IgD-negative memory B cell (primary cell): Measurements from ENCODE around the gene MEP1A. TPM values are rescaled to one million over a fixed set of nuclear protein-coding genes. Genes with fewer than 3 reads are reported as not detected.
"Not testable (repeated sequence)": the region's sequence is repeated elsewhere in the genome, so short reads cannot be mapped to it uniquely, and the experiment has no call there.

Experiments used
- H3K27ac Mint-ChIP-seq, 3 donors: one replicate each; pipeline ENCODE4 v1.8.0; 2020 to 2022; ENCODE audit warnings: mild to moderate bottlenecking in 3 of 3, mixed read lengths in 3 of 3, moderate library complexity in 1 of 3
- H3K27me3 Mint-ChIP-seq: one replicate; pipeline ENCODE4 v1.8.0; 2021; ENCODE audit warnings: mixed read lengths
- H3K36me3 Mint-ChIP-seq: one replicate; pipeline ENCODE4 v1.8.0; 2020; ENCODE audit warnings: mild to moderate bottlenecking, mixed read lengths
- H3K4me1 Mint-ChIP-seq, 3 donors: one replicate each; pipeline ENCODE4 v1.8.0; 2020 to 2022; ENCODE audit warnings: mixed read lengths in 3 of 3, mild to moderate bottlenecking in 1 of 3
- H3K4me3 Mint-ChIP-seq, 4 donors: one replicate each; pipeline ENCODE4 v1.8.0; 2020 to 2022; ENCODE audit warnings: mild to moderate bottlenecking in 4 of 4, mixed read lengths in 4 of 4, moderate library complexity in 3 of 4
- H3K9me3 Mint-ChIP-seq, 3 donors: one replicate each; pipeline ENCODE4 v1.8.0; 2020 to 2021; ENCODE audit warnings: mixed read lengths in 3 of 3, mild to moderate bottlenecking in 1 of 3
- polyA plus RNA-seq: library from polyadenylated mRNA; unstranded; fragments of 300-500 nt; fragmentation: Illumina TruSeq; gene quantifications from one replicate; pipeline ENCODE4 v1.2.3, GENCODE V29; 2021

Gene MEP1A
- polyA plus RNA-seq, 1 donor from 2014 or later: not detected

GRCh38 chr6:46789434-46790354 is 3.5 kb upstream of the MEP1A start:
- Mint-ChIP-seq H3K4me1 (no peaks in the 10 kb centered on the region), H3K27me3 (no peaks in the 10 kb centered on the region), H3K27ac (no peak overlapping the region), H3K36me3 (no peaks in the 10 kb centered on the region), H3K9me3 (no peaks in the 10 kb centered on the region), H3K4me3 (no peak overlapping the region)

GRCh38 chr6:46790355-46790874 is 2.8 kb upstream of the MEP1A start:
- Mint-ChIP-seq H3K4me1 (no peaks in the 10 kb centered on the region), H3K36me3 (no peaks in the 10 kb centered on the region), H3K27ac (no peak overlapping the region), H3K4me3 (no peak overlapping the region), H3K27me3 (no peaks in the 10 kb centered on the region), H3K9me3 (no peaks in the 10 kb centered on the region)

GRCh38 chr6:46792635-46793034 is 554 bp upstream of the MEP1A start:
- Mint-ChIP-seq H3K27ac (no peak overlapping the region), H3K4me1 (no peaks in the 10 kb centered on the region), H3K9me3 (no peaks in the 10 kb centered on the region), H3K36me3 (no peaks in the 10 kb centered on the region), H3K27me3 (peaks cover 2% of the 10 kb centered on the region), H3K4me3 (no peak overlapping the region)

GRCh38 chr6:46794068-46794467 is 879 bp downstream of the MEP1A start:
- peaks cover 2% of the 10 kb centered on the region for H3K27me3 Mint-ChIP-seq
- no peak overlapping the region for H3K27ac Mint-ChIP-seq
- peaks cover 0 to 1% (median 0%) of the 10 kb centered on the region in 3 donors for H3K4me1 Mint-ChIP-seq
- no peak overlapping the region for H3K4me3 Mint-ChIP-seq
- no peaks in the 10 kb centered on the region for H3K9me3 Mint-ChIP-seq
- H3K36me3 Mint-ChIP-seq: no peaks in the 10 kb centered on the region

GRCh38 chr6:46795816-46796215 is 2.6 kb downstream of the MEP1A start:
- Mint-ChIP-seq H3K4me1 (peaks cover 0 to 1% (median 0%) of the 10 kb centered on the region in 3 donors), H3K27me3 (peaks cover 2% of the 10 kb centered on the region), H3K27ac (no peak overlapping the region), H3K36me3 (no peaks in the 10 kb centered on the region), H3K9me3 (no peaks in the 10 kb centered on the region), H3K4me3 (no peak overlapping the region)

- no peaks in the 10 kb centered on the region for H3K9me3 Mint-ChIP-seq
- H3K4me3 Mint-ChIP-seq: no peak overlapping the region
- no peaks in the 10 kb centered on the region for H3K36me3 Mint-ChIP-seq
- H3K27ac Mint-ChIP-seq: no peak overlapping the region
- peaks cover 0 to 1% (median 0%) of the 10 kb centered on the region in 3 donors for H3K4me1 Mint-ChIP-seq
- peaks cover 2% of the 10 kb centered on the region for H3K27me3 Mint-ChIP-seq
Observed at GRCh38 chr6:46796848-46797580, 3.8 kb downstream of the MEP1A start.

GRCh38 chr6:46799657-46800056 is 6.5 kb downstream of the MEP1A start:
- Mint-ChIP-seq H3K4me3 (no peak overlapping the region), H3K9me3 (no peaks in the 10 kb centered on the region), H3K27ac (no peak overlapping the region), H3K4me1 (peaks cover 0 to 1% (median 0%) of the 10 kb centered on the region in 3 donors), H3K27me3 (peaks cover 4% of the 10 kb centered on the region), H3K36me3 (no peaks in the 10 kb centered on the region)

- Mint-ChIP-seq H3K27me3 (peaks cover 11% of the 10 kb centered on the region), H3K4me1 (no peaks in the 10 kb centered on the region), H3K27ac (no peak overlapping the region)
Observed at GRCh38 chr6:46808806-46809205, 15.6 kb downstream of the MEP1A start.

GRCh38 chr6:46815130-46815529 is 21.9 kb downstream of the MEP1A start:
- Mint-ChIP-seq H3K4me3 (no peak overlapping the region), H3K36me3 (no peaks in the 10 kb centered on the region), H3K27me3 (peaks cover 9% of the 10 kb centered on the region), H3K9me3 (peaks cover 0 to 2% (median 0%) of the 10 kb centered on the region in 3 donors), H3K4me1 (no peaks in the 10 kb centered on the region), H3K27ac (no peak overlapping the region)

More at GRCh38 chr6:46808806-46809205, 15.6 kb downstream of the MEP1A start:
- Mint-ChIP-seq H3K9me3 (peaks cover 0 to 2% (median 0%) of the 10 kb centered on the region in 3 donors), H3K36me3 (no peaks in the 10 kb centered on the region), H3K4me3 (no peak overlapping the region)

- H3K4me1 Mint-ChIP-seq: no peaks in the 10 kb centered on the region
- peaks cover 7% of the 10 kb centered on the region for H3K27me3 Mint-ChIP-seq
- no peak overlapping the region for H3K27ac Mint-ChIP-seq
- H3K4me3 Mint-ChIP-seq: no peak overlapping the region
- H3K36me3 Mint-ChIP-seq: no peaks in the 10 kb centered on the region
- peaks cover 0 to 2% (median 0%) of the 10 kb centered on the region in 3 donors for H3K9me3 Mint-ChIP-seq
Observed at GRCh38 chr6:46816626-46817025, 23.4 kb downstream of the MEP1A start.

- no peaks in the 10 kb centered on the region for H3K4me1 Mint-ChIP-seq
- no peaks in the 10 kb centered on the region for H3K36me3 Mint-ChIP-seq
- H3K27ac Mint-ChIP-seq: no peak overlapping the region
- peaks cover 3% of the 10 kb centered on the region for H3K27me3 Mint-ChIP-seq
- no peaks in the 10 kb centered on the region for H3K9me3 Mint-ChIP-seq
- no peak overlapping the region for H3K4me3 Mint-ChIP-seq
Observed at GRCh38 chr6:46819561-46819960, 26.4 kb downstream of the MEP1A start.

GRCh38 chr6:46821458-46821881 is 28.3 kb downstream of the MEP1A start:
- Mint-ChIP-seq H3K9me3 (no peaks in the 10 kb centered on the region), H3K36me3 (no peaks in the 10 kb centered on the region), H3K27me3 (peaks cover 3% of the 10 kb centered on the region), H3K27ac (no peak overlapping the region), H3K4me1 (no peaks in the 10 kb centered on the region), H3K4me3 (no peak overlapping the region)

- H3K27ac Mint-ChIP-seq: no peak overlapping the region
- no peaks in the 10 kb centered on the region for H3K36me3 Mint-ChIP-seq
- H3K9me3 Mint-ChIP-seq: no peaks in the 10 kb centered on the region
- no peaks in the 10 kb centered on the region for H3K4me1 Mint-ChIP-seq
- H3K27me3 Mint-ChIP-seq: no peaks in the 10 kb centered on the region
- H3K4me3 Mint-ChIP-seq: no peak overlapping the region
Observed at GRCh38 chr6:46828939-46829338, 35.8 kb downstream of the MEP1A start.

- no peaks in the 10 kb centered on the region for H3K9me3 Mint-ChIP-seq
- no peaks in the 10 kb centered on the region for H3K4me1 Mint-ChIP-seq
- H3K4me3 Mint-ChIP-seq: no peak overlapping the region
- H3K27me3 Mint-ChIP-seq: peaks cover 1% of the 10 kb centered on the region
- no peaks in the 10 kb centered on the region for H3K36me3 Mint-ChIP-seq
- H3K27ac Mint-ChIP-seq: no peak overlapping the region
Observed at GRCh38 chr6:46832816-46833215, 39.6 kb downstream of the MEP1A start.

- not testable (repeated sequence) for H3K4me1 Mint-ChIP-seq, H3K4me3 Mint-ChIP-seq, H3K36me3 Mint-ChIP-seq, H3K27ac Mint-ChIP-seq, H3K27me3 Mint-ChIP-seq, H3K9me3 Mint-ChIP-seq
Observed at GRCh38 chr6:46834257-46834916, 41.2 kb downstream of the MEP1A start.
